ENCODE data around the gene XIRP2.

The XIRP2 gene

GRCh38 chr2:167135706-167136105, 247.4 kb downstream of the XIRP2 start:
- no peaks in the 10 kb centered on the region for H3K36me3 ChIP-seq (ENCODE audit: control insufficient read depth, insufficient read depth, low read length)

DNA sequence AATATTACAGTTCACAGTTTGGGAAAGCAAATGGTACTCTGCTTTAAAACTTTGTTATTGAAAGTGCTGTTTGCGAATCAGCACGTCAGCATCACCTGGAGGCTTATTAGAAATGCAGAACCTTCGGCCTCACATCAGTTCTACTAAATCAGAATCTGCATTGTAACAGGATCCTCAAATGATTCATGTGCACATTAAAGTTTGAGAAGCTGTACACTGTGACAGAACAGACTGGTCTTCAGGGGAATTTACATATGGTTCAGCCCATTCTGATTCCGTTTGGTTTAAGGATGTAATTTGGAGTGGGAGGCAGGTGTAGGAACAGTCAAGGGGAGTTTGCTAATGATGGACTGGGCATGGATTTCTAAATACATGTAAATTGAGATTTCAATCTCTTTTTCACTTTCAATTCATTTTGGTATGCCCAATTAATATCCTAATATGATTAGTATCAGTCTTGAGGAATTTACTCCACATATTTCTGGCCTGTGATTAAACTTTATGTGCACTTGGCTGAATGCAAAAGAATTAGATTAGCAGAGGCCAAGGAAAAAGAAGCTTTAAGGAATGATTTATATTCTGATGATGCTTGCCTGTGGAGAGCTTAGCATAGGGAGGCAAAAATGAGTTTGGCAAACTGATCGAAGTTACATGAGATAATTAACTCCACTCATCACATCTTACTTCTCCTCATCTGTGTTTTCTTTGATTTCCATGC, 248.8 kb downstream of the XIRP2 start:
- H3K36me3 ChIP-seq (ENCODE audit: control insufficient read depth, insufficient read depth, low read length), result no peaks in the 10 kb centered on the region
- H3K27me3 ChIP-seq (ENCODE audit: control insufficient read depth, insufficient read depth, low read length), result no peaks in the 10 kb centered on the region
- H3K4me2 ChIP-seq (ENCODE audit: low read length), result no peak overlapping the region
- no peaks in the 10 kb centered on the region for H3K4me1 ChIP-seq
- H3K9ac ChIP-seq, result no peak overlapping the region
- no peak overlapping the region for H3K4me3 ChIP-seq (ENCODE audit: low read depth, low read length)
- no peaks in the 10 kb centered on the region for H3K79me2 ChIP-seq
- no peak overlapping the region for H3K27ac ChIP-seq
- H2AFZ ChIP-seq, result no peak overlapping the region
- H3K9me3 ChIP-seq (ENCODE audit: control insufficient read depth, low read length), result no peaks in the 10 kb centered on the region
- TF ChIP-seq CTCF (IDR thresholded peaks at IDR 0.05), result no peak

More at GRCh38 chr2:167135706-167136105, 247.4 kb downstream of the XIRP2 start:
- H3K9me3 ChIP-seq (ENCODE audit: control insufficient read depth, low read length), result no peaks in the 10 kb centered on the region
- no peak overlapping the region for H3K4me3 ChIP-seq (ENCODE audit: low read depth, low read length)
- no peaks in the 10 kb centered on the region for H3K4me1 ChIP-seq
- no peaks in the 10 kb centered on the region for H3K79me2 ChIP-seq
- no peak overlapping the region for H3K4me2 ChIP-seq (ENCODE audit: low read length)
- H2AFZ ChIP-seq, result no peak overlapping the region
- TF ChIP-seq CTCF (IDR thresholded peaks at IDR 0.05), result no peak
- no peak overlapping the region for H3K9ac ChIP-seq
- H3K27ac ChIP-seq, result no peak overlapping the region
- no peaks in the 10 kb centered on the region for H3K27me3 ChIP-seq (ENCODE audit: control insufficient read depth, insufficient read depth, low read length)

DNA sequence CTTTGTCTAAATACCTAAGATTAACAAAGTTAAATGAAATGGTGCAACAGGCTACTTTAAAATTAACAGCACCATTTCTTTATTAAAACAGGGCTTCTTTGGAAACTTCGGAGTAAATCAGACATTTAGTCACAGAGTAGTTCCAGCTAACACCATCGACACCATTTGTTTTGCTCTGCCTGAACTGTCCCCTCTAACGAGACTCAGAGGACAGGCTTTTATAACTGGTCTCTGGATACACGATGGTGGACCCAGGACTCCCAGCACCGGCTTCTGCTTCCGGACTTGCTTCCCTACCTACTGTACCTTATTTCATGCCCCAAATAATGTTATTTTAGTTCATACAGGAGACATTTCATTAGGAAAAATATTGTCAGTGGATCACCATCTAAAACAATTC, 252.1 kb downstream of the XIRP2 start:
- H3K27ac ChIP-seq, result no peak overlapping the region
- H2AFZ ChIP-seq, result no peak overlapping the region
- H3K4me1 ChIP-seq, result no peaks in the 10 kb centered on the region
- no peak overlapping the region for H3K4me2 ChIP-seq (ENCODE audit: low read length)
- no peaks in the 10 kb centered on the region for H3K9me3 ChIP-seq (ENCODE audit: control insufficient read depth, low read length)
- no peak overlapping the region for H3K4me3 ChIP-seq (ENCODE audit: low read depth, low read length)
- no peaks in the 10 kb centered on the region for H3K27me3 ChIP-seq (ENCODE audit: control insufficient read depth, insufficient read depth, low read length)
- H3K79me2 ChIP-seq, result no peaks in the 10 kb centered on the region
- TF ChIP-seq CTCF (IDR thresholded peaks at IDR 0.05), result no peak
- H3K36me3 ChIP-seq (ENCODE audit: control insufficient read depth, insufficient read depth, low read length), result no peaks in the 10 kb centered on the region
- H3K9ac ChIP-seq, result no peak overlapping the region

GRCh38 chr2:167140767-167141166, 252.5 kb downstream of the XIRP2 start:
- H3K9me3 ChIP-seq (ENCODE audit: control insufficient read depth, low read length), result no peaks in the 10 kb centered on the region
- H3K4me2 ChIP-seq (ENCODE audit: low read length), result no peak overlapping the region
- no peak overlapping the region for H3K9ac ChIP-seq
- H3K79me2 ChIP-seq, result no peaks in the 10 kb centered on the region
- no peaks in the 10 kb centered on the region for H3K36me3 ChIP-seq (ENCODE audit: control insufficient read depth, insufficient read depth, low read length)
- no peak overlapping the region for H3K4me3 ChIP-seq (ENCODE audit: low read depth, low read length)
- no peaks in the 10 kb centered on the region for H3K27me3 ChIP-seq (ENCODE audit: control insufficient read depth, insufficient read depth, low read length)
- no peaks in the 10 kb centered on the region for H3K4me1 ChIP-seq
- no peak for TF ChIP-seq CTCF (IDR thresholded peaks at IDR 0.05)
- H3K27ac ChIP-seq, result no peak overlapping the region
- no peak overlapping the region for H2AFZ ChIP-seq

GRCh38 chr2:167142554-167142953, 254.3 kb downstream of the XIRP2 start:
- H3K4me1 ChIP-seq, result no peaks in the 10 kb centered on the region
- no peaks in the 10 kb centered on the region for H3K27me3 ChIP-seq (ENCODE audit: control insufficient read depth, insufficient read depth, low read length)
- H2AFZ ChIP-seq, result no peak overlapping the region
- no peak overlapping the region for H3K4me2 ChIP-seq (ENCODE audit: low read length)
- H3K9me3 ChIP-seq (ENCODE audit: control insufficient read depth, low read length), result no peaks in the 10 kb centered on the region
- no peak overlapping the region for H3K9ac ChIP-seq
- H3K79me2 ChIP-seq, result no peaks in the 10 kb centered on the region
- no peak for TF ChIP-seq CTCF (IDR thresholded peaks at IDR 0.05)
- H3K36me3 ChIP-seq (ENCODE audit: control insufficient read depth, insufficient read depth, low read length), result no peaks in the 10 kb centered on the region
- H3K4me3 ChIP-seq (ENCODE audit: low read depth, low read length), result no peak overlapping the region
- no peak overlapping the region for H3K27ac ChIP-seq
